Ovary (tissue), 9 donors: ENCODE measurements around the gene TRIM37. TPM values are rescaled to one million over a fixed set of nuclear protein-coding genes. Genes with fewer than 3 reads are reported as not detected.

Experiments used
- DNase-seq, 5 donors: peaks; one replicate each; pipeline ENCODE4 v3.0.0-alpha.2; 2019 to 2020
- H3K27ac ChIP-seq, 2 donors: fragments of 200-600 bp; one replicate each; pipeline versions ENCODE4 v1.5.1 to v1.8.0; 2019 to 2022
- H3K27me3 ChIP-seq: fragments of 200-600 bp; one replicate; pipeline ENCODE4 v1.8.0; 2022
- H3K36me3 ChIP-seq: fragments of 200-600 bp; sonication (generic); one replicate; pipeline ENCODE4 v1.5.1; 2019
- H3K4me1 ChIP-seq: one replicate; pipeline ENCODE4 v1.8.1; 2013; ENCODE audit warnings: mild to moderate bottlenecking, moderate library complexity; ENCODE audit not compliant: insufficient read depth
- H3K4me3 ChIP-seq: fragments of 200-600 bp; sonication (generic); one replicate; pipeline ENCODE4 v1.5.1; 2017
- H3K9me3 ChIP-seq, 2 donors: fragments of 200-600 bp in 1 of 2; sonication (generic) in 1 of 2; one replicate each; pipeline versions ENCODE4 v1.5.1 to v1.8.1; 2013 to 2019; ENCODE audit warnings: mild to moderate bottlenecking in 1 of 2, moderate library complexity in 1 of 2
- EP300 ChIP-seq: sonication (generic); formaldehyde crosslinking; IDR thresholded peaks from one replicate; pipeline ENCODE4 v1.6.1; 2017; ENCODE audit warnings: antibody characterized with exemption
- POLR2A ChIP-seq: fragments of 450-650 bp; IDR thresholded peaks from one replicate; pipeline ENCODE4 v1.6.1; 2017; ENCODE audit warnings: antibody characterized with exemption, mild to moderate bottlenecking, moderate library complexity
- WGBS, 3 donors: extraction: QIAGEN DNeasy Blood & Tissue Kit in 1 of 3; methylation state at CpG; one replicate each; pipeline versions ENCODE4 v1.1.5 to v1.1.7; 2013 to 2017; 5-methylcytosine and 5-hydroxymethylcytosine counted together
- intact Hi-C, 4 donors: fragments of 100-400 bp; cut with DNase I; formaldehyde crosslinking; loops; one replicate each; pipeline versions ENCODE4 v1.11.0 to v1.15.1; 2022 to 2023
- polyA plus RNA-seq, 2 donors: library from polyadenylated mRNA; stranded (reverse); fragments of 200-250 nt in 1 of 2; fragments of 350-450 nt in 1 of 2; fragmentation: Illumina TruSeq in 1 of 2; extraction: RNeasy Lipid Tissue Mini Kit (QIAGEN cat#74804) in 1 of 2; gene quantifications; one replicate each; pipeline ENCODE4 v1.2.3, GENCODE V29; 2013 to 2014
- total RNA-seq, 7 donors: library from RNA; depleted of rRNA in 2 of 7; stranded (reverse); fragments of >200 nt in 2 of 7; fragmentation: NEBNext Ultra II Directional in 3 of 7; extraction: Animal tissue kit (Norgen Biotek cat#: 25700) in 3 of 7; gene quantifications; one replicate each; pipeline versions ENCODE4 v1.1.0 to v1.2.4, GENCODE V29; 2016 to 2023
- TF ChIP-seq, protein P1 (sequence below), 3 donors: fragments of 450-650 bp in 2 of 3; fragments of 200-600 bp in 1 of 3; IDR thresholded peaks; one replicate each; pipeline versions ENCODE4 v1.5.1 to v1.8.0; 2016 to 2022; ENCODE audit warnings: antibody characterized with exemption in 3 of 3, mild to moderate bottlenecking in 1 of 3
- donor health status: DM: no; HTN: no; CAD: no; lungs with moderate emphysema.
- donor health status: DM: no; HTN: no; CAD: no.
- donor health status: Bipolar disorder and iron deficiency.
- donor health status: DM: yes; HTN: yes; CAD: no.
- donor health status: DM: no; HTN: no; CAD: no.
- donor health status: DM: yes; HTN: yes; CAD: no.

The TRIM37 gene
- total and polyA plus RNA-seq, 9 donors, result 8.9 to 21.8 (median 16.8) TPM

DNA sequence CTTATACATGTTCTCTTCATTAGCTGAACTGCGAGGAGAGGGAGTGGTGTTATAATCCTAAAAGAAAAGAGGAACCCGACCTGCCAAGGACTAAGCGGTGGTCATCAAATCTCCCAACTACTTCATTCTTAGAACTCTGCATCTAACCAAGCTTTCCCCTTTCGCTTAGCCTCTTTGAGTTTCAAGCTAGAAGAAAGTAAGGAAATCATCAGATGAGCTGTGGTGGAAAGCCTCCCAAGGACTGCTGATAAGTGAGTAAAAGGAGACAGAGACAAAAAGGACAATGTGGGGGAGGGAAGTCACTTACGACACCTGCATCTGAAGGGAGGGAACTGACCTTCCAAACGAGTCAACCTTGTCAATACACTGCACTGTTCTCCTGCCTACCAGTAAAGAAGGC, 121.3 kb downstream of the TRIM37 start:
- Histone ChIP-seq H3K4me3 (no peak overlapping the region), H3K4me1 (no peaks in the 10 kb centered on the region), H3K36me3 (no peaks in the 10 kb centered on the region), H3K27me3 (no peaks in the 10 kb centered on the region), H3K9me3 (no peaks in the 10 kb centered on the region), H3K27ac (no peak overlapping the region)
- intact Hi-C loops, result no loop called here
- TF ChIP-seq POLR2A (no peak), EP300 (no peak)
- TF ChIP-seq, protein P1, sequence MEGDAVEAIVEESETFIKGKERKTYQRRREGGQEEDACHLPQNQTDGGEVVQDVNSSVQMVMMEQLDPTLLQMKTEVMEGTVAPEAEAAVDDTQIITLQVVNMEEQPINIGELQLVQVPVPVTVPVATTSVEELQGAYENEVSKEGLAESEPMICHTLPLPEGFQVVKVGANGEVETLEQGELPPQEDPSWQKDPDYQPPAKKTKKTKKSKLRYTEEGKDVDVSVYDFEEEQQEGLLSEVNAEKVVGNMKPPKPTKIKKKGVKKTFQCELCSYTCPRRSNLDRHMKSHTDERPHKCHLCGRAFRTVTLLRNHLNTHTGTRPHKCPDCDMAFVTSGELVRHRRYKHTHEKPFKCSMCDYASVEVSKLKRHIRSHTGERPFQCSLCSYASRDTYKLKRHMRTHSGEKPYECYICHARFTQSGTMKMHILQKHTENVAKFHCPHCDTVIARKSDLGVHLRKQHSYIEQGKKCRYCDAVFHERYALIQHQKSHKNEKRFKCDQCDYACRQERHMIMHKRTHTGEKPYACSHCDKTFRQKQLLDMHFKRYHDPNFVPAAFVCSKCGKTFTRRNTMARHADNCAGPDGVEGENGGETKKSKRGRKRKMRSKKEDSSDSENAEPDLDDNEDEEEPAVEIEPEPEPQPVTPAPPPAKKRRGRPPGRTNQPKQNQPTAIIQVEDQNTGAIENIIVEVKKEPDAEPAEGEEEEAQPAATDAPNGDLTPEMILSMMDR (IDR thresholded peaks at IDR 0.05), result no peak
- 64 to 67% (median 65%) methylated on average over 6 of the region's 6 CpGs for WGBS, 3 donors
- DNase-seq, result no peak

- no peak for DNase-seq
- TF ChIP-seq EP300, result no peak
- TF ChIP-seq, protein P1 (IDR thresholded peaks at IDR 0.05), result no peak
- TF ChIP-seq POLR2A, result no peak
- no peaks in the 10 kb centered on the region for H3K4me1 ChIP-seq
- H3K27ac ChIP-seq, result no peak overlapping the region
- H3K27me3 ChIP-seq, result no peaks in the 10 kb centered on the region
- H3K4me3 ChIP-seq, result no peak overlapping the region
- no peaks in the 10 kb centered on the region for H3K36me3 ChIP-seq
- 88 to 94% (median 90%) methylated on average over 3 of the region's 3 CpGs for WGBS, 3 donors
- H3K9me3 ChIP-seq, result no peaks in the 10 kb centered on the region
- intact Hi-C loops, result no loop called here
Measured at GRCh38 chr17:58982626-58983025, 124.1 kb downstream of the TRIM37 start.

GRCh38 chr17:58980706-58981481, 125.8 kb downstream of the TRIM37 start:
- H3K4me3 ChIP-seq, result no peak overlapping the region
- 87 to 90% (median 90%) methylated on average over 3 of the region's 3 CpGs for WGBS, 3 donors
- TF ChIP-seq POLR2A, result no peak
- TF ChIP-seq, protein P1 (IDR thresholded peaks at IDR 0.05), result no peak
- no peak for TF ChIP-seq EP300
- no peaks in the 10 kb centered on the region for H3K4me1 ChIP-seq
- H3K27ac ChIP-seq, result no peak overlapping the region
- H3K36me3 ChIP-seq, result no peaks in the 10 kb centered on the region
- no peaks in the 10 kb centered on the region for H3K27me3 ChIP-seq
- intact Hi-C loops, result no loop called here
- H3K9me3 ChIP-seq, result no peaks in the 10 kb centered on the region
- DNase-seq, result no peak

DNA sequence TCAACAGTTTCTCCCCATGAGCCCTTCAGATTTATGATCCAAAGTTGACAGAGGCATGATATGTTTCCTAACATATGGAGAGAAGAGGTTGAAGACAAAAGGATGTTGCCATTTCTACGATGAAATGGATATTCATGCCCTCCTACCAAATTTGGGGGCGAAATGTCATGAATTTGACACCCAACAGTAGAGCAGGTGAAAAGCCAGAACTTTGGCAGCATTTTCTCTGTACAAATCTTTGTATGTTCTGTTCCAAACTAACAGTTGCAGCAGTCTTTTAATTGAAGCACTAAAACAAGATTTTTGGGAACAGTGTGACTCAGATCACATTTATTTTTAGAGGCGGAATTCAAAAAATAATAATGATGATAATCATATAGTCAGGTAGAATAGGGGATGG, 130.1 kb downstream of the TRIM37 start:
- Histone ChIP-seq H3K36me3 (no peaks in the 10 kb centered on the region), H3K27ac (no peak overlapping the region), H3K27me3 (no peaks in the 10 kb centered on the region), H3K4me1 (no peaks in the 10 kb centered on the region), H3K9me3 (no peaks in the 10 kb centered on the region), H3K4me3 (no peak overlapping the region)
- intact Hi-C loops, result no loop called here
- 86 to 90% (median 89%) methylated on average over 3 of the region's 3 CpGs for WGBS, 3 donors
- no peak for DNase-seq
- TF ChIP-seq POLR2A (no peak), EP300 (no peak)
- TF ChIP-seq, protein P1 (IDR thresholded peaks at IDR 0.05), result no peak
